ENCODE measurements around the gene LY6G5B. TPM values are rescaled to one million over a fixed set of nuclear protein-coding genes. Genes with fewer than 3 reads are reported as not detected.

Gene LY6G5B
- 7.5 TPM for polyA plus RNA-seq (2013, experiment 1 of 2)
- polyA plus RNA-seq (2013, experiment 2 of 2): 6.7 TPM

GRCh38 chr6:31669676-31670075 lies at the start of gene LY6G5B:
TSS of gene LY6G5B (plus strand) at chr6:31669976. CDS start at chr6:31670951, 975 bp downstream.
- H3K4me1 ChIP-seq (ENCODE audit: control insufficient read depth in 2 of 2, insufficient read depth in 1 of 2, low read depth in 1 of 2, low read length in 2 of 2): peaks cover 4 to 6% of the 10 kb centered on the region in 2 donors
- H3K9me3 ChIP-seq (replicated peaks in 1 of 2; ENCODE audit: control insufficient read depth in 2 of 2, insufficient read depth in 1 of 2, low read depth in 1 of 2, low read length in 2 of 2): no peaks in the 10 kb centered on the region
- H3K18ac ChIP-seq (ENCODE audit: low read length): no peak within 1 kb of the TSS
- no peak within 1 kb of the TSS for H4K8ac ChIP-seq (ENCODE audit: low read depth, low read length)
- no peak within 1 kb of the TSS for H3K4ac ChIP-seq (ENCODE audit: low read length)
- no peak within 1 kb of the TSS for H3K23ac ChIP-seq (ENCODE audit: low read depth, low read length, poor library complexity)
- peak within 1 kb of the TSS; percentile 40 for H2BK120ac ChIP-seq (ENCODE audit: low read depth, low read length)
- H3K14ac ChIP-seq (ENCODE audit: low read length): no peak within 1 kb of the TSS
- H2BK15ac ChIP-seq (ENCODE audit: low read length): no peak within 1 kb of the TSS
- DNase-seq (ENCODE audit: low spot score): no peak
- no peak within 1 kb of the TSS for H2AFZ ChIP-seq (ENCODE audit: low read length)
- no peak within 1 kb of the TSS for H2BK5ac ChIP-seq (ENCODE audit: low read length)
- no peak within 1 kb of the TSS for H3K4me2 ChIP-seq (ENCODE audit: insufficient read depth, low read length, poor library complexity, severe bottlenecking)
- peaks cover 46 to 73% of the 10 kb centered on the region in 2 donors for H3K36me3 ChIP-seq (replicated peaks in 1 of 2; ENCODE audit: control insufficient read depth in 2 of 2, insufficient read depth in 2 of 2, low read length in 2 of 2)
- no peak within 1 kb of the TSS for H2AK5ac ChIP-seq (ENCODE audit: low read depth, low read length)
- no peak within 1 kb of the TSS for H3K9ac ChIP-seq (ENCODE audit: low read depth, low read length, poor library complexity)
- no peaks in the 10 kb centered on the region for H3K27me3 ChIP-seq (ENCODE audit: control insufficient read depth in 3 of 3, insufficient read depth in 3 of 3, low read depth in 1 of 3, low read length in 3 of 3)
- H3K79me1 ChIP-seq (ENCODE audit: low read depth, low read length): peaks cover 4% of the 10 kb centered on the region
- peak within 1 kb of the TSS in 1 of 2 donors; percentile 27 for H3K4me3 ChIP-seq (ENCODE audit: low read length in 2 of 2)
- no peak within 1 kb of the TSS for H4K91ac ChIP-seq (ENCODE audit: low read depth, low read length, poor library complexity)
- WGBS, 2 donors (ENCODE audit: extremely low coverage in 2 of 2, insufficient read length in 2 of 2, insufficient replicate concordance in 1 of 2): no CpG with 5 or more reads among the region's 8 CpGs
- H2BK12ac ChIP-seq (ENCODE audit: low read length): no peak within 1 kb of the TSS
- no peak within 1 kb of the TSS for H3K27ac ChIP-seq (replicated peaks; ENCODE audit: low read length)

- Histone ChIP-seq H3K36me3 (replicated peaks in 1 of 2; ENCODE audit: control insufficient read depth in 2 of 2, insufficient read depth in 2 of 2, low read length in 2 of 2) (peaks cover 33 to 45% of the 10 kb centered on the region in 2 donors), H3K4ac (ENCODE audit: low read length) (no peak within 1 kb of the TSS), H3K27me3 (ENCODE audit: control insufficient read depth in 3 of 3, insufficient read depth in 3 of 3, low read depth in 1 of 3, low read length in 3 of 3) (no peaks in the 10 kb centered on the region), H2BK5ac (ENCODE audit: low read length) (peak within 1 kb of the TSS; percentile 96), H3K9me3 (replicated peaks in 1 of 2; ENCODE audit: control insufficient read depth in 2 of 2, insufficient read depth in 1 of 2, low read depth in 1 of 2, low read length in 2 of 2) (no peaks in the 10 kb centered on the region), H4K91ac (ENCODE audit: low read depth, low read length, poor library complexity) (no peak within 1 kb of the TSS), H3K79me1 (ENCODE audit: low read depth, low read length) (peaks cover 5% of the 10 kb centered on the region), H3K9ac (ENCODE audit: low read depth, low read length, poor library complexity) (peak within 1 kb of the TSS; percentile 96), H2AFZ (ENCODE audit: low read length) (peak within 1 kb of the TSS; percentile 83), H3K4me1 (ENCODE audit: control insufficient read depth in 2 of 2, insufficient read depth in 1 of 2, low read depth in 1 of 2, low read length in 2 of 2) (peaks cover 7 to 13% of the 10 kb centered on the region in 2 donors), H3K18ac (ENCODE audit: low read length) (peak within 1 kb of the TSS; percentile 100), H3K4me3 (ENCODE audit: low read length in 2 of 2) (peak within 1 kb of the TSS; percentile 85 to 95), H3K14ac (ENCODE audit: low read length) (no peak within 1 kb of the TSS), H3K27ac (replicated peaks; ENCODE audit: low read length) (peak within 1 kb of the TSS; percentile 100), H2BK12ac (ENCODE audit: low read length) (no peak within 1 kb of the TSS), H2AK5ac (ENCODE audit: low read depth, low read length) (peak within 1 kb of the TSS; percentile 43), H4K8ac (ENCODE audit: low read depth, low read length) (peak within 1 kb of the TSS; percentile 96), H2BK15ac (ENCODE audit: low read length) (peak within 1 kb of the TSS; percentile 82), H3K4me2 (ENCODE audit: insufficient read depth, low read length, poor library complexity, severe bottlenecking) (peak within 1 kb of the TSS; percentile 82), H3K23ac (ENCODE audit: low read depth, low read length, poor library complexity) (peak within 1 kb of the TSS; percentile 97), H2BK120ac (ENCODE audit: low read depth, low read length) (peak within 1 kb of the TSS; percentile 57)
- no CpG with 5 or more reads among the region's 67 CpGs for WGBS, 2 donors (ENCODE audit: extremely low coverage in 2 of 2, insufficient read length in 2 of 2, insufficient replicate concordance in 1 of 2)
- DNase-seq (ENCODE audit: low spot score): no peak
Observed at GRCh38 chr6:31620586-31621319, 49.0 kb upstream of the LY6G5B start, which contains the start of gene PRRC2A. TSS of gene PRRC2A (plus strand) at chr6:31620715. CDS start at chr6:31622790, 2,075 bp downstream.

DNA sequence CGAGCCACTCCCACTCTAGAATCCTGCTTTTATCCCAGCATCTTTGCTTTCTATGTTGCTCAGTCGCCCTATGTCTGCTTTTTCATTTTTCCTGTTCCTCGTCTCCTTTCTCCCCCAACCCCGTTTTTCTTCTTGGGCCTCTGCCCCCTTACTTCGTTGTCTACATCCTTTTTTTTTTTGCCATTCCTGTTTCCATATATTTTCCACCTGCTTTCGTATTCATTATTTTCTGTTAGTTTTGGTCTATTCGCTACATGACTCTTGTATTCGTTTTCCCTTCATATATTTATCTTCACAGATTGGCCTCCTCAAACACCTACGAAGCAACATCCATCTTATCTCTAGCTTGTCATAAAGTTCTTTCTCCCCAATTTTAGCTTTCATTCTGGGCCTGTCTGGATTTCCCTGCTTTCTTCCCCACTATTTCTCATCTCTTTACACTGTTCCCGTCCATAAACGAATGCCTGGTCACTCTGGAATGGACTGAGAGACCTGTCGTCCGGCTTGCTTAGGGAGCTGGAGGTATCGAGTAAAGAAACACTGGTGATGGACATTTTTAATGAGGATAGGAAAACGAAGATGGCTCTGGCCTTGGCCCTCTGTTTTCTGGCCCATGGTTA lies 48.3 kb upstream of the LY6G5B start:
- Histone ChIP-seq H3K4me3 (ENCODE audit: low read length in 2 of 2) (peak overlapping the region; percentile 85 to 95), H4K91ac (ENCODE audit: low read depth, low read length, poor library complexity) (no peak overlapping the region), H3K36me3 (replicated peaks in 1 of 2; ENCODE audit: control insufficient read depth in 2 of 2, insufficient read depth in 2 of 2, low read length in 2 of 2) (peaks cover 40 to 51% of the 10 kb centered on the region in 2 donors), H3K27ac (replicated peaks; ENCODE audit: low read length) (peak overlapping the region; percentile 94), H3K4me2 (ENCODE audit: insufficient read depth, low read length, poor library complexity, severe bottlenecking) (peak overlapping the region; percentile 82), H3K4me1 (ENCODE audit: control insufficient read depth in 2 of 2, insufficient read depth in 1 of 2, low read depth in 1 of 2, low read length in 2 of 2) (peaks cover 5 to 11% of the 10 kb centered on the region in 2 donors), H2BK12ac (ENCODE audit: low read length) (no peak overlapping the region), H3K18ac (ENCODE audit: low read length) (peak overlapping the region; percentile 98), H3K9me3 (replicated peaks in 1 of 2; ENCODE audit: control insufficient read depth in 2 of 2, insufficient read depth in 1 of 2, low read depth in 1 of 2, low read length in 2 of 2) (no peaks in the 10 kb centered on the region), H4K8ac (ENCODE audit: low read depth, low read length) (no peak overlapping the region), H3K79me1 (ENCODE audit: low read depth, low read length) (peaks cover 5% of the 10 kb centered on the region), H2AFZ (ENCODE audit: low read length) (peak overlapping the region; percentile 81), H3K27me3 (ENCODE audit: control insufficient read depth in 3 of 3, insufficient read depth in 3 of 3, low read depth in 1 of 3, low read length in 3 of 3) (no peaks in the 10 kb centered on the region), H3K9ac (ENCODE audit: low read depth, low read length, poor library complexity) (peak overlapping the region; percentile 95), H2BK15ac (ENCODE audit: low read length) (peak overlapping the region; percentile 69), H2BK5ac (ENCODE audit: low read length) (peak overlapping the region; percentile 96), H2AK5ac (ENCODE audit: low read depth, low read length) (peak overlapping the region; percentile 43), H3K4ac (ENCODE audit: low read length) (no peak overlapping the region), H2BK120ac (ENCODE audit: low read depth, low read length) (no peak overlapping the region), H3K23ac (ENCODE audit: low read depth, low read length, poor library complexity) (no peak overlapping the region), H3K14ac (ENCODE audit: low read length) (no peak overlapping the region)
- no peak for DNase-seq (ENCODE audit: low spot score)
- WGBS, 2 donors (ENCODE audit: extremely low coverage in 2 of 2, insufficient read length in 2 of 2, insufficient replicate concordance in 1 of 2): no CpG with 5 or more reads among the region's 15 CpGs

GRCh38 chr6:31621991-31622390 lies 47.8 kb upstream of the LY6G5B start:
- Histone ChIP-seq H3K4ac (ENCODE audit: low read length) (no peak overlapping the region), H3K27ac (replicated peaks; ENCODE audit: low read length) (no peak overlapping the region), H3K4me1 (ENCODE audit: control insufficient read depth in 2 of 2, insufficient read depth in 1 of 2, low read depth in 1 of 2, low read length in 2 of 2) (peaks cover 5 to 11% of the 10 kb centered on the region in 2 donors), H3K9me3 (replicated peaks in 1 of 2; ENCODE audit: control insufficient read depth in 2 of 2, insufficient read depth in 1 of 2, low read depth in 1 of 2, low read length in 2 of 2) (no peaks in the 10 kb centered on the region), H2AK5ac (ENCODE audit: low read depth, low read length) (no peak overlapping the region), H4K8ac (ENCODE audit: low read depth, low read length) (no peak overlapping the region), H2BK12ac (ENCODE audit: low read length) (no peak overlapping the region), H3K36me3 (replicated peaks in 1 of 2; ENCODE audit: control insufficient read depth in 2 of 2, insufficient read depth in 2 of 2, low read length in 2 of 2) (peaks cover 45 to 57% of the 10 kb centered on the region in 2 donors), H3K23ac (ENCODE audit: low read depth, low read length, poor library complexity) (no peak overlapping the region), H3K9ac (ENCODE audit: low read depth, low read length, poor library complexity) (no peak overlapping the region), H2BK5ac (ENCODE audit: low read length) (no peak overlapping the region), H2BK120ac (ENCODE audit: low read depth, low read length) (no peak overlapping the region), H3K14ac (ENCODE audit: low read length) (no peak overlapping the region), H2AFZ (ENCODE audit: low read length) (no peak overlapping the region), H3K4me3 (ENCODE audit: low read length in 2 of 2) (peak overlapping the region; percentile 85 to 95), H3K79me1 (ENCODE audit: low read depth, low read length) (peaks cover 5% of the 10 kb centered on the region), H3K27me3 (ENCODE audit: control insufficient read depth in 3 of 3, insufficient read depth in 3 of 3, low read depth in 1 of 3, low read length in 3 of 3) (no peaks in the 10 kb centered on the region), H3K4me2 (ENCODE audit: insufficient read depth, low read length, poor library complexity, severe bottlenecking) (peak overlapping the region; percentile 82), H2BK15ac (ENCODE audit: low read length) (no peak overlapping the region), H4K91ac (ENCODE audit: low read depth, low read length, poor library complexity) (no peak overlapping the region), H3K18ac (ENCODE audit: low read length) (no peak overlapping the region)
- DNase-seq (ENCODE audit: low spot score): no peak
- no CpG with 5 or more reads among the region's 4 CpGs for WGBS, 2 donors (ENCODE audit: extremely low coverage in 2 of 2, insufficient read length in 2 of 2, insufficient replicate concordance in 1 of 2)

Data from neuronal stem cell (in vitro differentiated cells).